SU-DHL-6 (cell line): Measurements from ENCODE around the gene CRMP1.

Experiments used
- CTCF ChIP-seq: fragments of 200-600 bp; sonication (generic); IDR thresholded peaks from one replicate; pipeline ENCODE4 v1.5.1; 2017; ENCODE audit warnings: antibody characterized with exemption, mild to moderate bottlenecking, low read length, moderate library complexity; ENCODE audit not compliant: insufficient read depth, poor library complexity, severe bottlenecking
- EZH2phosphoT487 ChIP-seq: fragments of 200-600 bp; sonication (generic), shearing (Covaris generic); conservative IDR thresholded peaks from 2 replicates; pipeline ENCODE4 v1.6.1; 2018; ENCODE audit warnings: mild to moderate bottlenecking, antibody characterized with exemption, low read length, moderate library complexity, mixed read lengths

- TF ChIP-seq CTCF: no peak
- no peak for TF ChIP-seq EZH2phosphoT487
These were observed 26.2 kb upstream of the CRMP1 start for GRCh38 chr4:5919044-5919443.
